Ectodermal cell (in vitro differentiated cells): ENCODE measurements around the gene TIMELESS.

ENCODE experiments used
- H3K27ac ChIP-seq: 2 replicates; pipeline ENCODE4 v1.7.0; 2013; ENCODE audit warnings: mild to moderate bottlenecking, low read depth, low read length; ENCODE audit not compliant: insufficient read depth, poor library complexity, severe bottlenecking
- H3K27me3 ChIP-seq: 2 replicates; pipeline ENCODE4 v1.7.0; 2013; ENCODE audit warnings: mild to moderate bottlenecking, low read length; ENCODE audit not compliant: insufficient read depth, control insufficient read depth, poor library complexity, severe bottlenecking
- H3K36me3 ChIP-seq: one replicate; pipeline ENCODE4 v1.7.0; 2013; ENCODE audit warnings: low read length; ENCODE audit not compliant: control insufficient read depth, insufficient read depth
- H3K4me1 ChIP-seq: one replicate; pipeline ENCODE4 v1.7.0; 2013; ENCODE audit warnings: low read length; ENCODE audit not compliant: control insufficient read depth, insufficient read depth
- H3K4me3 ChIP-seq: 2 replicates; pipeline ENCODE4 v1.7.0; 2013; ENCODE audit warnings: low read depth, low read length, control low read depth; ENCODE audit not compliant: insufficient read depth
- H3K9me3 ChIP-seq: 2 replicates; pipeline ENCODE4 v1.7.0; 2013; ENCODE audit warnings: mild to moderate bottlenecking, low read length, moderate library complexity; ENCODE audit not compliant: control insufficient read depth
- WGBS, 2 experiments: methylation state at CpG; one replicate each; pipeline ENCODE4 v1.1.7; 2013; ENCODE audit warnings: missing lambda C conversion rate in 2 of 2; 5-methylcytosine and 5-hydroxymethylcytosine counted together

Gene TIMELESS

DNA sequence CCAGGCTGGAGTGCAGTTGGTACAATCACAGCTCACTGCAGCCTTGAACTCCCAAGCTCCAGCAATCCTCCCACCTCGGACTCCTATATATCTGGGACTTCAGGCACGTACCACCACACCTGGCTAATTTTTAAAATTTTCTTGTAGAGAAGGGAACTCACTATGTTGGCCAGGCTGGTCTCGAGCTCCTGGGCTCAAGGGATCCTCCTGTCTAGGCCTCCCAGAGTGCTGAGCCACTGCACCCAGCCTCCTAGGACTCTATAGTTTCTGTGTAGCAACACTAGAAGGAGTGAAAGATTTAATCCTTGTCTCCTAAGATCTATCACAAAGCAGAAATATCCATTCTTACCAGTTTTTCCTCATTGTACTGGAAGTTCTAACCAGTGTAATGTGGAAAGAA is 82.3 kb downstream of the TIMELESS start:
- H3K27ac ChIP-seq = no peak overlapping the region
- 87 to 93% methylated on average over 3 of the region's 3 CpGs for WGBS, 2 experiments

More for the DNA sequence above, 82.3 kb downstream of the TIMELESS start:
- no peaks in the 10 kb centered on the region for H3K36me3 ChIP-seq
- no peaks in the 10 kb centered on the region for H3K4me1 ChIP-seq
- H3K27me3 ChIP-seq = peaks cover 3% of the 10 kb centered on the region
- H3K9me3 ChIP-seq = no peaks in the 10 kb centered on the region
- H3K4me3 ChIP-seq = no peak overlapping the region
